H1 (cell line): Measurements from ENCODE around the gene FAM219A. TPM values are rescaled to one million over a fixed set of nuclear protein-coding genes. Genes with fewer than 3 reads are reported as not detected.

ENCODE experiments used
- CTCF ChIA-PET: fragments of 300-600 bp; sonication (Branson Sonifier 250); formaldehyde crosslinking; loops from one replicate; lab custom pipeline; 2021; ENCODE audit not compliant: partially characterized antibody; lab: Charles Lee
- POLR2A ChIA-PET: fragments of 300-600 bp; sonication (Branson Sonifier 250); formaldehyde crosslinking; loops from one replicate; lab custom pipeline; 2021; ENCODE audit warnings: inconsistent platforms; ENCODE audit not compliant: partially characterized antibody; lab: Charles Lee
- DNase-seq, 2 experiments: peaks; one replicate each; pipeline versions ENCODE4 v3.0.0 to v3.0.0-alpha.2; 2010 to 2022; ENCODE audit warnings: low spot score in 2 of 2, low read depth in 1 of 2, mixed read lengths in 1 of 2
- FAIRE-seq: peaks from 2 replicates; lab custom pipeline; 2011; peaks lifted over from hg19 to GRCh38; lab: Jason Lieb, UNC
- H2AFZ ChIP-seq: 2 replicates; pipeline ENCODE4 v1.8.1; 2012; ENCODE audit warnings: low read length, inconsistent platforms
- H2AK5ac ChIP-seq: 2 replicates; pipeline ENCODE4 v1.6.1; 2013; ENCODE audit warnings: low read depth, low read length
- H2BK120ac ChIP-seq: replicated peaks from 2 replicates; pipeline ENCODE3; 2013; ENCODE audit warnings: low read depth, low read length, inconsistent platforms
- H2BK12ac ChIP-seq: 2 replicates; pipeline ENCODE4 v1.6.1; 2013; ENCODE audit warnings: low read depth, low read length
- H2BK15ac ChIP-seq: 2 replicates; pipeline ENCODE4 v1.6.1; 2013; ENCODE audit warnings: low read length
- H2BK20ac ChIP-seq: 2 replicates; pipeline ENCODE4 v1.6.1; 2013; ENCODE audit warnings: low read length
- H2BK5ac ChIP-seq: 2 replicates; pipeline ENCODE4 v1.6.1; 2013; ENCODE audit warnings: low read depth, low read length
- H3K14ac ChIP-seq: 2 replicates; pipeline ENCODE4 v1.6.1; 2013; ENCODE audit warnings: inconsistent platforms; ENCODE audit not compliant: insufficient read length
- H3K18ac ChIP-seq: 2 replicates; pipeline ENCODE4 v1.6.1; 2013; ENCODE audit warnings: low read length; ENCODE audit errors: extremely low read depth
- H3K23ac ChIP-seq: 2 replicates; pipeline ENCODE4 v1.6.1; 2013; ENCODE audit warnings: inconsistent platforms; ENCODE audit not compliant: insufficient read length
- H3K23me2 ChIP-seq: 2 replicates; pipeline ENCODE4 v1.6.1; 2013; ENCODE audit warnings: low read depth, low read length
- H3K27ac ChIP-seq: 2 replicates; pipeline ENCODE4 v1.6.1; 2011; ENCODE audit warnings: low read depth, low read length, inconsistent platforms
- H3K27me3 ChIP-seq, 4 experiments: replicated peaks in 1 of 4; 1 replicate in 1 of 4; 2 replicates in 3 of 4; pipeline versions ENCODE4 v1.6.1 to v1.8.1; 2011 to 2013; ENCODE audit warnings: low read length in 3 of 4, mild to moderate bottlenecking in 3 of 4, inconsistent platforms in 2 of 4, mixed read lengths in 2 of 4, moderate library complexity in 1 of 4; ENCODE audit not compliant: control insufficient read depth in 3 of 4, insufficient read depth in 3 of 4; ENCODE audit errors: extremely low read depth in 1 of 4
- H3K36me3 ChIP-seq, 4 experiments: 2 replicates each; pipeline versions ENCODE4 v1.6.1 to v1.8.1; 2011 to 2013; ENCODE audit warnings: mild to moderate bottlenecking in 4 of 4, low read length in 3 of 4, moderate library complexity in 2 of 4, control low read depth in 1 of 4, inconsistent platforms in 1 of 4; ENCODE audit not compliant: insufficient read depth in 4 of 4, control insufficient read depth in 2 of 4
- H3K4ac ChIP-seq: replicated peaks from 2 replicates; pipeline ENCODE3; 2013; ENCODE audit warnings: low read length, low read depth, mixed read lengths, inconsistent platforms; ENCODE audit not compliant: insufficient read length
- H3K4me1 ChIP-seq, 4 experiments: replicated peaks in 1 of 4; 1 replicate in 1 of 4; 2 replicates in 3 of 4; pipeline versions ENCODE4 v1.6.1 to v1.8.1; 2011 to 2013; ENCODE audit warnings: low read length in 3 of 4, inconsistent platforms in 2 of 4, mixed read lengths in 1 of 4; ENCODE audit not compliant: insufficient read depth in 4 of 4, control insufficient read depth in 3 of 4
- H3K4me2 ChIP-seq, 2 experiments: 2 replicates each; pipeline versions ENCODE4 v1.6.1 to v1.8.1; 2011 to 2013; ENCODE audit warnings: low read depth in 2 of 2, low read length in 2 of 2, control low read depth in 1 of 2, inconsistent platforms in 1 of 2, mild to moderate bottlenecking in 1 of 2; ENCODE audit not compliant: insufficient read depth in 1 of 2
- H3K4me3 ChIP-seq, 4 experiments: fragments of 200-600, 300-600 bp in 1 of 4; sonication (generic), shearing (Covaris generic), sonication (Bioruptor Twin) in 1 of 4; 2 replicates each; pipeline versions ENCODE4 v1.5.1 to v1.8.1; 2011 to 2016; ENCODE audit warnings: low read length in 4 of 4, low read depth in 3 of 4, control low read depth in 2 of 4, inconsistent platforms in 2 of 4, mild to moderate bottlenecking in 2 of 4, mixed read lengths in 1 of 4, moderate library complexity in 1 of 4; ENCODE audit not compliant: insufficient read depth in 2 of 4; ENCODE audit errors: extremely low read depth in 1 of 4
- H3K56ac ChIP-seq: replicated peaks from 2 replicates; pipeline ENCODE3; 2013; ENCODE audit warnings: low read depth, mild to moderate bottlenecking, mixed read lengths, low read length, inconsistent platforms; ENCODE audit not compliant: insufficient read length
- H3K79me1 ChIP-seq: 2 replicates; pipeline ENCODE4 v1.6.1; 2013; ENCODE audit warnings: low read depth, low read length, control low read depth
- H3K79me2 ChIP-seq, 2 experiments: 2 replicates each; pipeline versions ENCODE4 v1.6.1 to v1.8.1; 2012 to 2013; ENCODE audit warnings: low read length in 2 of 2, mild to moderate bottlenecking in 2 of 2, inconsistent platforms in 1 of 2; ENCODE audit not compliant: insufficient read depth in 2 of 2, control insufficient read depth in 1 of 2
- H3K9ac ChIP-seq, 4 experiments: replicated peaks in 1 of 4; 1 replicate in 1 of 4; 2 replicates in 3 of 4; pipeline versions ENCODE4 v1.6.1 to v1.8.1; 2011 to 2013; ENCODE audit warnings: low read depth in 3 of 4, low read length in 3 of 4, control low read depth in 2 of 4, mild to moderate bottlenecking in 2 of 4, moderate library complexity in 2 of 4, inconsistent platforms in 1 of 4; ENCODE audit errors: extremely low read depth in 1 of 4
- H3K9me3 ChIP-seq, 2 experiments: 2 replicates each; pipeline versions ENCODE4 v1.6.1 to v1.8.1; 2012 to 2013; ENCODE audit warnings: mild to moderate bottlenecking in 2 of 2, moderate library complexity in 2 of 2, control low read depth in 1 of 2, inconsistent platforms in 1 of 2, low read depth in 1 of 2, low read length in 1 of 2, mixed read lengths in 1 of 2; ENCODE audit not compliant: insufficient read depth in 2 of 2
- H4K20me1 ChIP-seq, 2 experiments: replicated peaks in 1 of 2; 2 replicates each; pipeline versions ENCODE3 to v1.8.1; 2011 to 2013; ENCODE audit warnings: inconsistent platforms in 2 of 2, low read length in 2 of 2, mild to moderate bottlenecking in 1 of 2; ENCODE audit not compliant: insufficient read depth in 2 of 2, control insufficient read depth in 1 of 2
- H4K5ac ChIP-seq: 2 replicates; pipeline ENCODE4 v1.6.1; 2013; ENCODE audit warnings: low read length, low read depth, mixed read lengths, inconsistent platforms; ENCODE audit not compliant: insufficient read length
- H4K8ac ChIP-seq: 2 replicates; pipeline ENCODE4 v1.8.0; 2013; ENCODE audit warnings: mild to moderate bottlenecking, moderate library complexity, low read length, inconsistent platforms; ENCODE audit not compliant: insufficient read depth; ENCODE audit errors: extremely low read depth
- H4K91ac ChIP-seq: replicated peaks from 2 replicates; pipeline ENCODE3; 2013; ENCODE audit warnings: low read length, mixed read lengths, inconsistent platforms; ENCODE audit not compliant: insufficient read length
- BRCA1 ChIP-seq: IDR thresholded peaks from 2 replicates; pipeline ENCODE4 v1.6.1; 2012; ENCODE audit warnings: low read depth, low read length, improper control_type of control experiment
- CTBP2 ChIP-seq: IDR thresholded peaks from 2 replicates; pipeline ENCODE4 v1.7.0; 2011; ENCODE audit warnings: borderline replicate concordance, mild to moderate bottlenecking, moderate library complexity, mixed read lengths, low read length; ENCODE audit not compliant: insufficient read depth, insufficient read length
- JUND ChIP-seq: IDR thresholded peaks from 2 replicates; pipeline ENCODE4 v1.6.1; 2011; ENCODE audit warnings: mild to moderate bottlenecking, improper control_type of control experiment, low read length
- SAP30 ChIP-seq: fragments of 300-600 bp; sonication (generic); IDR thresholded peaks from 2 replicates; pipeline ENCODE4 v1.7.1; 2012; ENCODE audit warnings: low read length, moderate library complexity, mild to moderate bottlenecking, inconsistent platforms; ENCODE audit not compliant: insufficient read depth, insufficient replicate concordance
- SUZ12 ChIP-seq: fragments of 200-600 bp; sonication (generic); IDR thresholded peaks from 2 replicates; pipeline ENCODE4 v1.6.1; 2012; ENCODE audit warnings: mild to moderate bottlenecking, inconsistent platforms, low read length, moderate library complexity, mixed read lengths
- WGBS, 2 experiments: shearing (Covaris generic) in 1 of 2; methylation state at CpG; one replicate each; pipeline versions ENCODE4 v1.1.6 to v1.1.7; 2013 to 2015; ENCODE audit warnings: low lambda C conversion rate in 2 of 2, mixed read lengths in 2 of 2, inconsistent platforms in 1 of 2, low coverage in 1 of 2, missing lambda C conversion rate in 1 of 2; ENCODE audit not compliant: insufficient replicate concordance in 2 of 2, insufficient coverage in 1 of 2, insufficient read length in 1 of 2; ENCODE audit errors: extremely low coverage in 1 of 2, missing lambda C conversion rate in 1 of 2; 5-methylcytosine and 5-hydroxymethylcytosine counted together
- polyA plus RNA-seq, 7 experiments: library from polyadenylated mRNA; depleted of rRNA in 3 of 7; stranded (reverse) in 5 of 7; unstranded in 2 of 7; fragments of >200 nt in 5 of 7; fragments of 200-250 nt in 2 of 7; gene quantifications; 1 replicate in 5 of 7; 2 replicates in 1 of 7; 4 replicates in 1 of 7; pipeline versions ENCODE4 v1.2.1 to v1.2.3, GENCODE V29; 2011 to 2013; ENCODE audit warnings: missing spikeins in 2 of 7, mixed read lengths in 2 of 7
- total RNA-seq: library from RNA; stranded (reverse); fragmentation: NEBNext Ultra II Directional; extraction: Animal tissue kit (Norgen Biotek cat#: 25700); gene quantifications from 2 replicates; pipeline ENCODE4 v1.2.1, GENCODE V29; 2021

The FAM219A gene
- total and polyA plus RNA-seq, 2 of the 8 experiments (the other 6 are each of a cell fraction or from before 2014, with no cell fraction given), result 7.7 to 10.4 TPM

DNA sequence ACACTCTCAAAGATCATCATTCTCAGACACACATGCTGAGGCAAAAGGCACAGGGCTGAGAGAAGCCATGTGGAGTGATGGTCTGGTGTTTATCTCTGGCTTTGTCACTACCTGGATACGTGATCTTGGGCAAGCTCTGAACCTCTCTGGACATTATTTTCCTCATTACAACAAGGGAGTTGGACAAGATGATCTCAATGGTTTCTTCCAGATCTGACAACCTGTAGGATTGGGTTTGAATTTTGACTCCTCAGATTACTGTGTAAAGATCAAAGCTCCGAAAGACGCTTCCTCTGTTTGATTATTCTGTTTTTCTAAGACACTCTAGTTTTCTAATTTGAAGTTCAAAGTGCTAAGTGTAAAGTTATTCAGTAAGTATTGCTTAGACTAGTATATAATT is 109.0 kb downstream of the FAM219A start:
- H3K4ac ChIP-seq, result no peak overlapping the region
- FAIRE-seq (no peak), DNase-seq (no peak)
- H3K27me3 ChIP-seq, result no peaks in the 10 kb centered on the region
- no peak overlapping the region for H3K4me2 ChIP-seq
- H3K4me1 ChIP-seq, result no peaks in the 10 kb centered on the region
- H2AK5ac ChIP-seq, result no peak overlapping the region
- H3K14ac ChIP-seq, result no peak overlapping the region
- no peak overlapping the region for H2BK15ac ChIP-seq
- H4K8ac ChIP-seq, result no peak overlapping the region
- H3K4me3 ChIP-seq, result no peak overlapping the region
- H4K91ac ChIP-seq, result no peak overlapping the region
- no peak overlapping the region for H2BK20ac ChIP-seq
- H3K27ac ChIP-seq, result no peak overlapping the region
- ChIA-PET CTCF (interaction anchor here (1.0 to 7.8 kb wide), 3 partner anchors 16 to 27 kb away, joined by 3 to 56 read pairs (median 6); partner anchors contain the start of gene MYORG), POLR2A (interaction anchor here (0.6 to 1.3 kb wide), 2 partner anchors 24 to 123 kb away, joined by 3 read pairs; no protein-coding TSS in a partner anchor)
- WGBS, 2 experiments, result 100% methylated on average over 3 of the region's 3 CpGs; no CpG with 5 or more reads in 1 of the 2 experiments
- H3K23me2 ChIP-seq, result no peaks in the 10 kb centered on the region
- H2BK120ac ChIP-seq, result no peak overlapping the region
- H3K9me3 ChIP-seq, result no peaks in the 10 kb centered on the region
- no peak overlapping the region for H2BK5ac ChIP-seq
- H2AFZ ChIP-seq, result no peak overlapping the region
- H3K79me2 ChIP-seq, result no peaks in the 10 kb centered on the region
- H3K23ac ChIP-seq, result no peak overlapping the region
- no peak overlapping the region for H2BK12ac ChIP-seq
- no peak overlapping the region for H3K56ac ChIP-seq
- H3K79me1 ChIP-seq, result no peaks in the 10 kb centered on the region
- no peak overlapping the region for H3K9ac ChIP-seq
- H4K5ac ChIP-seq, result no peak overlapping the region
- H3K18ac ChIP-seq, result no peak overlapping the region
- H3K36me3 ChIP-seq, result no peaks in the 10 kb centered on the region
- no peaks in the 10 kb centered on the region for H4K20me1 ChIP-seq
- TF ChIP-seq SUZ12 (no peak), SAP30 (no peak), CTBP2 (no peak), BRCA1 (no peak), JUND (no peak)
